ENCODE data around the gene UGGT2.
"Not testable (repeated sequence)": the region's sequence is repeated elsewhere in the genome, so short reads cannot be mapped to it uniquely, and the experiment has no call there.

DNA sequence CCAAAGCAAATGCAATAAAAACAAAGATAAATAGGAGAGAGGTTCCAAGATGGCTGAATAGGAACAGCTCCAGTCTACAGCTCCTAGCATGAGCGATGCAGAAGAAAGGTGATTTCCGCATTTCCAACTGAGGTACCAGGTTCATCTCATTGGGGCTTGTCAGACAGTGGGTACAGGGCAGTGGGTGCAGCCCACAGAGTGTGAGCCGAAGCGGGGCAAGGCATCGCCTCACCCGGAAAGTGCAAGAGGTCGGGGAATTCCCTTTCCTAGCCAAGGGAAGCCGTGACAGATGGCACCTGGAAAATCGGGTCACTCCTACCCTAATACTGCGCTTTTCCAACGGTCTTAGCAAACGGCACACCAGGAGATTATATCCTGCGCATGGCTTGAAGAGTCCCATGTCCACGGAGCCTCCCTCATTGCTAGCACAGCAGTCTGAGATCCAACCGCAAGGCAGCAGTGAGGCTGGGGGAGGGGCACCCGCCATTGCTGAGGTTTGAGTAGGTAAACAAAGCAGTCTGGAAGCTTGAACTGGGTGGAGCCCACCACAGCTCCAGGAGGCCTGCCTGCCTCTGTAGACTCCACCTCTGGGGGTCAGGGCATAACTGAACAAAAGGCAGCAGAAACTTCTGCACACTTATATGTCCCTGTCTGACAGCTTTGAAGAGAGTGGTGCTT is 6.6 kb downstream of the UGGT2 start:
- TF ChIP-seq, protein P1, sequence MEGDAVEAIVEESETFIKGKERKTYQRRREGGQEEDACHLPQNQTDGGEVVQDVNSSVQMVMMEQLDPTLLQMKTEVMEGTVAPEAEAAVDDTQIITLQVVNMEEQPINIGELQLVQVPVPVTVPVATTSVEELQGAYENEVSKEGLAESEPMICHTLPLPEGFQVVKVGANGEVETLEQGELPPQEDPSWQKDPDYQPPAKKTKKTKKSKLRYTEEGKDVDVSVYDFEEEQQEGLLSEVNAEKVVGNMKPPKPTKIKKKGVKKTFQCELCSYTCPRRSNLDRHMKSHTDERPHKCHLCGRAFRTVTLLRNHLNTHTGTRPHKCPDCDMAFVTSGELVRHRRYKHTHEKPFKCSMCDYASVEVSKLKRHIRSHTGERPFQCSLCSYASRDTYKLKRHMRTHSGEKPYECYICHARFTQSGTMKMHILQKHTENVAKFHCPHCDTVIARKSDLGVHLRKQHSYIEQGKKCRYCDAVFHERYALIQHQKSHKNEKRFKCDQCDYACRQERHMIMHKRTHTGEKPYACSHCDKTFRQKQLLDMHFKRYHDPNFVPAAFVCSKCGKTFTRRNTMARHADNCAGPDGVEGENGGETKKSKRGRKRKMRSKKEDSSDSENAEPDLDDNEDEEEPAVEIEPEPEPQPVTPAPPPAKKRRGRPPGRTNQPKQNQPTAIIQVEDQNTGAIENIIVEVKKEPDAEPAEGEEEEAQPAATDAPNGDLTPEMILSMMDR (IDR thresholded peaks at IDR 0.05), result not testable (repeated sequence)
- TF ChIP-seq POLR2A (IDR thresholded peaks at IDR 0.05), result not testable (repeated sequence)

All from thyroid gland (tissue), 4 donors.